H1 (cell line): ENCODE measurements around the gene DNAJB6. TPM values are rescaled to one million over a fixed set of nuclear protein-coding genes. Genes with fewer than 3 reads are reported as not detected.

Experiments
- CTCF ChIA-PET: fragments of 300-600 bp; sonication (Branson Sonifier 250); formaldehyde crosslinking; loops from one replicate; lab custom pipeline; 2021; ENCODE audit not compliant: partially characterized antibody; lab: Charles Lee
- POLR2A ChIA-PET: fragments of 300-600 bp; sonication (Branson Sonifier 250); formaldehyde crosslinking; loops from one replicate; lab custom pipeline; 2021; ENCODE audit warnings: inconsistent platforms; ENCODE audit not compliant: partially characterized antibody; lab: Charles Lee
- DNase-seq, 2 experiments: peaks; one replicate each; pipeline versions ENCODE4 v3.0.0 to v3.0.0-alpha.2; 2010 to 2022; ENCODE audit warnings: low spot score in 2 of 2, low read depth in 1 of 2, mixed read lengths in 1 of 2
- FAIRE-seq: peaks from 2 replicates; lab custom pipeline; 2011; peaks lifted over from hg19 to GRCh38; lab: Jason Lieb, UNC
- H2AFZ ChIP-seq: 2 replicates; pipeline ENCODE4 v1.8.1; 2012; ENCODE audit warnings: low read length, inconsistent platforms
- H2AK5ac ChIP-seq: 2 replicates; pipeline ENCODE4 v1.6.1; 2013; ENCODE audit warnings: low read depth, low read length
- H2BK120ac ChIP-seq: replicated peaks from 2 replicates; pipeline ENCODE3; 2013; ENCODE audit warnings: low read depth, low read length, inconsistent platforms
- H2BK12ac ChIP-seq: 2 replicates; pipeline ENCODE4 v1.6.1; 2013; ENCODE audit warnings: low read depth, low read length
- H2BK15ac ChIP-seq: 2 replicates; pipeline ENCODE4 v1.6.1; 2013; ENCODE audit warnings: low read length
- H2BK20ac ChIP-seq: 2 replicates; pipeline ENCODE4 v1.6.1; 2013; ENCODE audit warnings: low read length
- H2BK5ac ChIP-seq: 2 replicates; pipeline ENCODE4 v1.6.1; 2013; ENCODE audit warnings: low read depth, low read length
- H3K14ac ChIP-seq: 2 replicates; pipeline ENCODE4 v1.6.1; 2013; ENCODE audit warnings: inconsistent platforms; ENCODE audit not compliant: insufficient read length
- H3K18ac ChIP-seq: 2 replicates; pipeline ENCODE4 v1.6.1; 2013; ENCODE audit warnings: low read length; ENCODE audit errors: extremely low read depth
- H3K23ac ChIP-seq: 2 replicates; pipeline ENCODE4 v1.6.1; 2013; ENCODE audit warnings: inconsistent platforms; ENCODE audit not compliant: insufficient read length
- H3K23me2 ChIP-seq: 2 replicates; pipeline ENCODE4 v1.6.1; 2013; ENCODE audit warnings: low read depth, low read length
- H3K27ac ChIP-seq: 2 replicates; pipeline ENCODE4 v1.6.1; 2011; ENCODE audit warnings: low read depth, low read length, inconsistent platforms
- H3K27me3 ChIP-seq, 4 experiments: replicated peaks in 1 of 4; 1 replicate in 1 of 4; 2 replicates in 3 of 4; pipeline versions ENCODE4 v1.6.1 to v1.8.1; 2011 to 2013; ENCODE audit warnings: low read length in 3 of 4, mild to moderate bottlenecking in 3 of 4, inconsistent platforms in 2 of 4, mixed read lengths in 2 of 4, moderate library complexity in 1 of 4; ENCODE audit not compliant: control insufficient read depth in 3 of 4, insufficient read depth in 3 of 4; ENCODE audit errors: extremely low read depth in 1 of 4
- H3K36me3 ChIP-seq, 4 experiments: 2 replicates each; pipeline versions ENCODE4 v1.6.1 to v1.8.1; 2011 to 2013; ENCODE audit warnings: mild to moderate bottlenecking in 4 of 4, low read length in 3 of 4, moderate library complexity in 2 of 4, control low read depth in 1 of 4, inconsistent platforms in 1 of 4; ENCODE audit not compliant: insufficient read depth in 4 of 4, control insufficient read depth in 2 of 4
- H3K4ac ChIP-seq: replicated peaks from 2 replicates; pipeline ENCODE3; 2013; ENCODE audit warnings: low read length, low read depth, mixed read lengths, inconsistent platforms; ENCODE audit not compliant: insufficient read length
- H3K4me1 ChIP-seq, 4 experiments: replicated peaks in 1 of 4; 1 replicate in 1 of 4; 2 replicates in 3 of 4; pipeline versions ENCODE4 v1.6.1 to v1.8.1; 2011 to 2013; ENCODE audit warnings: low read length in 3 of 4, inconsistent platforms in 2 of 4, mixed read lengths in 1 of 4; ENCODE audit not compliant: insufficient read depth in 4 of 4, control insufficient read depth in 3 of 4
- H3K4me2 ChIP-seq, 2 experiments: 2 replicates each; pipeline versions ENCODE4 v1.6.1 to v1.8.1; 2011 to 2013; ENCODE audit warnings: low read depth in 2 of 2, low read length in 2 of 2, control low read depth in 1 of 2, inconsistent platforms in 1 of 2, mild to moderate bottlenecking in 1 of 2; ENCODE audit not compliant: insufficient read depth in 1 of 2
- H3K4me3 ChIP-seq, 4 experiments: fragments of 200-600, 300-600 bp in 1 of 4; sonication (generic), shearing (Covaris generic), sonication (Bioruptor Twin) in 1 of 4; 2 replicates each; pipeline versions ENCODE4 v1.5.1 to v1.8.1; 2011 to 2016; ENCODE audit warnings: low read length in 4 of 4, low read depth in 3 of 4, control low read depth in 2 of 4, inconsistent platforms in 2 of 4, mild to moderate bottlenecking in 2 of 4, mixed read lengths in 1 of 4, moderate library complexity in 1 of 4; ENCODE audit not compliant: insufficient read depth in 2 of 4; ENCODE audit errors: extremely low read depth in 1 of 4
- H3K56ac ChIP-seq: replicated peaks from 2 replicates; pipeline ENCODE3; 2013; ENCODE audit warnings: low read depth, mild to moderate bottlenecking, mixed read lengths, low read length, inconsistent platforms; ENCODE audit not compliant: insufficient read length
- H3K79me1 ChIP-seq: 2 replicates; pipeline ENCODE4 v1.6.1; 2013; ENCODE audit warnings: low read depth, low read length, control low read depth
- H3K79me2 ChIP-seq, 2 experiments: 2 replicates each; pipeline versions ENCODE4 v1.6.1 to v1.8.1; 2012 to 2013; ENCODE audit warnings: low read length in 2 of 2, mild to moderate bottlenecking in 2 of 2, inconsistent platforms in 1 of 2; ENCODE audit not compliant: insufficient read depth in 2 of 2, control insufficient read depth in 1 of 2
- H3K9ac ChIP-seq, 4 experiments: replicated peaks in 1 of 4; 1 replicate in 1 of 4; 2 replicates in 3 of 4; pipeline versions ENCODE4 v1.6.1 to v1.8.1; 2011 to 2013; ENCODE audit warnings: low read depth in 3 of 4, low read length in 3 of 4, control low read depth in 2 of 4, mild to moderate bottlenecking in 2 of 4, moderate library complexity in 2 of 4, inconsistent platforms in 1 of 4; ENCODE audit errors: extremely low read depth in 1 of 4
- H3K9me3 ChIP-seq, 2 experiments: 2 replicates each; pipeline versions ENCODE4 v1.6.1 to v1.8.1; 2012 to 2013; ENCODE audit warnings: mild to moderate bottlenecking in 2 of 2, moderate library complexity in 2 of 2, control low read depth in 1 of 2, inconsistent platforms in 1 of 2, low read depth in 1 of 2, low read length in 1 of 2, mixed read lengths in 1 of 2; ENCODE audit not compliant: insufficient read depth in 2 of 2
- H4K20me1 ChIP-seq, 2 experiments: replicated peaks in 1 of 2; 2 replicates each; pipeline versions ENCODE3 to v1.8.1; 2011 to 2013; ENCODE audit warnings: inconsistent platforms in 2 of 2, low read length in 2 of 2, mild to moderate bottlenecking in 1 of 2; ENCODE audit not compliant: insufficient read depth in 2 of 2, control insufficient read depth in 1 of 2
- H4K5ac ChIP-seq: 2 replicates; pipeline ENCODE4 v1.6.1; 2013; ENCODE audit warnings: low read length, low read depth, mixed read lengths, inconsistent platforms; ENCODE audit not compliant: insufficient read length
- H4K8ac ChIP-seq: 2 replicates; pipeline ENCODE4 v1.8.0; 2013; ENCODE audit warnings: mild to moderate bottlenecking, moderate library complexity, low read length, inconsistent platforms; ENCODE audit not compliant: insufficient read depth; ENCODE audit errors: extremely low read depth
- H4K91ac ChIP-seq: replicated peaks from 2 replicates; pipeline ENCODE3; 2013; ENCODE audit warnings: low read length, mixed read lengths, inconsistent platforms; ENCODE audit not compliant: insufficient read length
- CREB1 ChIP-seq: IDR thresholded peaks from 2 replicates; pipeline ENCODE4 v1.6.1; 2012; ENCODE audit warnings: inconsistent platforms
- GTF2F1 ChIP-seq: IDR thresholded peaks from 2 replicates; pipeline ENCODE4 v1.6.1; 2012; ENCODE audit warnings: low read depth, low read length, improper control_type of control experiment, borderline replicate concordance
- HDAC2 ChIP-seq, 2 experiments: fragments of 300-600 bp in 1 of 2; sonication (generic) in 1 of 2; IDR thresholded peaks; 2 replicates each; pipeline ENCODE4 v1.6.1; 2011 to 2012; ENCODE audit warnings: low read depth in 2 of 2, low read length in 2 of 2, mild to moderate bottlenecking in 2 of 2, moderate library complexity in 2 of 2, borderline replicate concordance in 1 of 2, inconsistent platforms in 1 of 2
- MAFK ChIP-seq: IDR thresholded peaks from 2 replicates; pipeline ENCODE4 v1.6.1; 2012; ENCODE audit warnings: low read depth, mild to moderate bottlenecking, improper control_type of control experiment, low read length
- POLR2AphosphoS5 ChIP-seq: IDR thresholded peaks from 2 replicates; pipeline ENCODE4 v1.6.1; 2011; ENCODE audit warnings: low read depth, low read length
- SAP30 ChIP-seq: fragments of 300-600 bp; sonication (generic); IDR thresholded peaks from 2 replicates; pipeline ENCODE4 v1.7.1; 2012; ENCODE audit warnings: low read length, moderate library complexity, mild to moderate bottlenecking, inconsistent platforms; ENCODE audit not compliant: insufficient read depth, insufficient replicate concordance
- SP2 ChIP-seq: IDR thresholded peaks from 2 replicates; pipeline ENCODE4 v1.6.1; 2012; ENCODE audit warnings: mild to moderate bottlenecking, low read length, inconsistent platforms
- SUZ12 ChIP-seq: fragments of 200-600 bp; sonication (generic); IDR thresholded peaks from 2 replicates; pipeline ENCODE4 v1.6.1; 2012; ENCODE audit warnings: mild to moderate bottlenecking, inconsistent platforms, low read length, moderate library complexity, mixed read lengths
- TAF1 ChIP-seq: IDR thresholded peaks from 2 replicates; pipeline ENCODE4 v1.6.1; 2011; ENCODE audit warnings: mild to moderate bottlenecking, low read depth, low read length
- TEAD4 ChIP-seq: IDR thresholded peaks from 2 replicates; pipeline ENCODE4 v1.6.1; 2012; ENCODE audit warnings: low read depth, low read length, inconsistent platforms, mixed read lengths
- ZNF274 ChIP-seq: IDR thresholded peaks from 2 replicates; pipeline ENCODE4 v1.7.0; 2012; ENCODE audit warnings: low read length, borderline replicate concordance; ENCODE audit errors: extremely low read depth
- WGBS, 2 experiments: shearing (Covaris generic) in 1 of 2; methylation state at CpG; one replicate each; pipeline versions ENCODE4 v1.1.6 to v1.1.7; 2013 to 2015; ENCODE audit warnings: low lambda C conversion rate in 2 of 2, mixed read lengths in 2 of 2, inconsistent platforms in 1 of 2, low coverage in 1 of 2, missing lambda C conversion rate in 1 of 2; ENCODE audit not compliant: insufficient replicate concordance in 2 of 2, insufficient coverage in 1 of 2, insufficient read length in 1 of 2; ENCODE audit errors: extremely low coverage in 1 of 2, missing lambda C conversion rate in 1 of 2; 5-methylcytosine and 5-hydroxymethylcytosine counted together
- polyA plus RNA-seq, 7 experiments: library from polyadenylated mRNA; depleted of rRNA in 3 of 7; stranded (reverse) in 5 of 7; unstranded in 2 of 7; fragments of >200 nt in 5 of 7; fragments of 200-250 nt in 2 of 7; gene quantifications; 1 replicate in 5 of 7; 2 replicates in 1 of 7; 4 replicates in 1 of 7; pipeline versions ENCODE4 v1.2.1 to v1.2.3, GENCODE V29; 2011 to 2013; ENCODE audit warnings: missing spikeins in 2 of 7, mixed read lengths in 2 of 7
- total RNA-seq: library from RNA; stranded (reverse); fragmentation: NEBNext Ultra II Directional; extraction: Animal tissue kit (Norgen Biotek cat#: 25700); gene quantifications from 2 replicates; pipeline ENCODE4 v1.2.1, GENCODE V29; 2021

Gene DNAJB6
- total and polyA plus RNA-seq, 2 of the 8 experiments (the other 6 are each of a cell fraction or from before 2014, with no cell fraction given) = 166 to 295 TPM

GRCh38 chr7:157337316-157338149, 729 bp downstream of the DNAJB6 start:
- no peaks in the 10 kb centered on the region for H3K9me3 ChIP-seq
- no peak overlapping the region for H2AFZ ChIP-seq
- no peak overlapping the region for H2BK12ac ChIP-seq
- H3K9ac ChIP-seq = peak overlapping the region; percentile 68 to 96 (median 82)
- peaks cover 14% of the 10 kb centered on the region; the same call in 1 of the 2 replicates for H3K23me2 ChIP-seq
- no peak overlapping the region for H2BK120ac ChIP-seq
- ChIA-PET CTCF (interaction anchor here (0.6 to 2.8 kb wide), 9 partner anchors 9 to 1194 kb away, joined by 3 to 26 read pairs (median 7); no protein-coding TSS in a partner anchor), POLR2A (interaction anchor here (0.5 to 9.6 kb wide), 14 partner anchors 9 to 1529 kb away, joined by 3 to 88 read pairs (median 14); no protein-coding TSS in a partner anchor)
- H3K36me3 ChIP-seq = no peaks in the 10 kb centered on the region; a peak in 1 of 8 replicates
- no peak overlapping the region for H3K56ac ChIP-seq
- FAIRE-seq (no peak), DNase-seq (no peak)
- H3K79me2 ChIP-seq = peaks cover 48 to 66% of the 10 kb centered on the region in 2 experiments
- no peaks in the 10 kb centered on the region for H3K27me3 ChIP-seq
- 2% methylated on average over 47 of the region's 59 CpGs; no CpG with 5 or more reads in 1 of the 2 experiments for WGBS, 2 experiments
- 0 out of 2 replicates have a peak, but pooled peaks cover 2% of the 10 kb centered on the region for H3K79me1 ChIP-seq
- H3K4me3 ChIP-seq = peak overlapping the region; percentile 92 to 99 (median 94)
- H2BK20ac ChIP-seq = no peak overlapping the region
- H3K4ac ChIP-seq = peak overlapping the region; percentile 32
- H3K18ac ChIP-seq = peak overlapping the region; percentile 14; the same call in 1 of the 2 replicates
- H2BK15ac ChIP-seq = no peak overlapping the region
- peak overlapping the region; percentile 65 to 98 for H3K4me2 ChIP-seq
- H2BK5ac ChIP-seq = peak overlapping the region; percentile 2; the same call in 1 of the 2 replicates
- peak overlapping the region; percentile 62 for H3K27ac ChIP-seq
- H3K4me1 ChIP-seq = peaks cover 3 to 14% (median 6%) of the 10 kb centered on the region in 4 experiments
- H4K20me1 ChIP-seq = peaks cover 17 to 24% of the 10 kb centered on the region in 2 experiments
- H4K5ac ChIP-seq = peak overlapping the region; percentile 26
- no peak overlapping the region for H3K14ac ChIP-seq
- H3K23ac ChIP-seq = no peak overlapping the region
- no peak overlapping the region for H4K8ac ChIP-seq
- no peak overlapping the region for H4K91ac ChIP-seq
- H2AK5ac ChIP-seq = no peak overlapping the region
- TF ChIP-seq ZNF274 (no peak), SUZ12 (no peak), MAFK (no peak), HDAC2 (IDR thresholded peaks at IDR 0.05; ENCODE audit: borderline replicate concordance in 1 of 2, low read depth in 2 of 2, low read length in 2 of 2) (no peak), GTF2F1 (no peak), TAF1 (no peak), TEAD4 (no peak), SP2 (no peak), SAP30 (peak; percentile 49), CREB1 (no peak), POLR2AphosphoS5 (no peak)
